Muscle layer of colon (tissue), 2 donors: ENCODE data around the gene MMD.
"Not testable (repeated sequence)": the region's sequence is repeated elsewhere in the genome, so short reads cannot be mapped to it uniquely, and the experiment has no call there.

Experiments used
- H3K27ac ChIP-seq: one replicate; pipeline ENCODE4 v1.7.0; 2013; ENCODE audit warnings: low read depth, mild to moderate bottlenecking, low read length, moderate library complexity
- H3K27me3 ChIP-seq, 2 donors: one replicate each; pipeline ENCODE4 v1.7.0; 2013; ENCODE audit warnings: low read length in 2 of 2, mild to moderate bottlenecking in 2 of 2; ENCODE audit not compliant: insufficient read depth in 2 of 2, control insufficient read depth in 1 of 2
- H3K36me3 ChIP-seq: one replicate; pipeline ENCODE4 v1.7.0; 2013; ENCODE audit warnings: mild to moderate bottlenecking, low read length; ENCODE audit not compliant: insufficient read depth
- H3K4me1 ChIP-seq: one replicate; pipeline ENCODE4 v1.7.0; 2013; ENCODE audit warnings: mild to moderate bottlenecking, low read length; ENCODE audit not compliant: insufficient read depth
- H3K4me3 ChIP-seq, 2 donors: one replicate each; pipeline ENCODE4 v1.7.0; 2013; ENCODE audit warnings: low read length in 2 of 2, low read depth in 1 of 2, mild to moderate bottlenecking in 1 of 2, moderate library complexity in 1 of 2
- H3K9ac ChIP-seq: one replicate; pipeline ENCODE4 v1.7.0; 2013; ENCODE audit warnings: low read length
- H3K9me3 ChIP-seq: one replicate; pipeline ENCODE4 v1.7.0; 2013; ENCODE audit warnings: mild to moderate bottlenecking, low read length
- donor health status: abdominal sarcoma.
- donor health status: Adenocarcinoma of cecum.

The MMD gene, protein sequence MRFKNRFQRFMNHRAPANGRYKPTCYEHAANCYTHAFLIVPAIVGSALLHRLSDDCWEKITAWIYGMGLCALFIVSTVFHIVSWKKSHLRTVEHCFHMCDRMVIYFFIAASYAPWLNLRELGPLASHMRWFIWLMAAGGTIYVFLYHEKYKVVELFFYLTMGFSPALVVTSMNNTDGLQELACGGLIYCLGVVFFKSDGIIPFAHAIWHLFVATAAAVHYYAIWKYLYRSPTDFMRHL

GRCh38 chr17:55421179-55421934, at the start of gene MMD:
MMD (minus strand) TSS chr17:55421835; CDS start chr17:55421695, 140 bp downstream.
- Histone ChIP-seq H3K27ac (peak within 1 kb of the TSS; percentile 93), H3K27me3 (no peaks in the 10 kb centered on the region), H3K4me1 (peaks cover 33% of the 10 kb centered on the region), H3K9me3 (no peaks in the 10 kb centered on the region), H3K36me3 (no peaks in the 10 kb centered on the region), H3K9ac (peak within 1 kb of the TSS; percentile 88), H3K4me3 (peak within 1 kb of the TSS; percentile 94 to 98)

DNA sequence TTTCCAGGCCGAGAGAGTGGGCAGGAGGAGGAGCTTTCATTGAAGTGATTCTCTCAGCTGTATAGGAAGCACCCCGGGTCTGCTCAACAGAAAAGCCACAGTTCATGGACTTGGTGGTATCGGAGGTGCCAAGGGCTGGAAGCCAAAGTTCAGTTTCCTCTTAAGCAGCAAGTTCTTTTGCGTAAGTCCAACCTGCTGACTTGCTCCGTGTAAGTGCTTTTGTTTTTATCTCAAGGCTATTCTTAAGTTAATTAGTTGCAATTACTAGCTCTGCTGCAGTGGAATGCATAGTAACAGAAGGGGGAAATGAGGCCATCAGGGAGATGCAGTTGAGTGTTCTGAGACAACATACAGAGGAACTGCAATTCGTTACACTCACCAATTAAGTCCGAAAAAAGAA, 45.0 kb upstream of the MMD start:
- Histone ChIP-seq H3K27ac (no peak overlapping the region), H3K4me3 (no peak overlapping the region)

DNA sequence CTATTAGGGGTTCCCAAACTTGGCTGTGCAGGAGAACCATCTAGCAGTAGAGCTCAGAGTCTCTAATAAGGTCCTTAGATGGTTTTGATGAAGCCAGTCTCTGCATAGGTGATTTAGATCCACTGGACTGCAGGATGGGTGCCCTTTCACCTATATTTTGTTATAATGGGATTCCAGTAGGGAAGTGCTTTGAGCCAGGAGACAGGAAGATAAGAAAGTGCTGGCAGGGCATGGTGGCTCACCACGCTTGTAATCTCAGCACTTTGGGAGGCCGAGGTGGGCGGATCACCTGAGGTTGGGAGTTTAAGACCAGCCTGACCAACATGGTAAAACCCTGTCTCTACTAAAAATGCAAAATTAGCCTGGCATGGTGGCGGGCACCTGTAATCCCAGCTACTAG, 44.1 kb upstream of the MMD start:
- H3K9me3 ChIP-seq, H3K36me3 ChIP-seq, H3K9ac ChIP-seq, H3K4me3 ChIP-seq, H3K27me3 ChIP-seq, H3K4me1 ChIP-seq, H3K27ac ChIP-seq: not testable (repeated sequence)

More for the DNA sequence above, 45.0 kb upstream of the MMD start:
- Histone ChIP-seq H3K9me3 (no peaks in the 10 kb centered on the region), H3K9ac (no peak overlapping the region), H3K27me3 (no peaks in the 10 kb centered on the region), H3K36me3 (no peaks in the 10 kb centered on the region), H3K4me1 (no peaks in the 10 kb centered on the region)

DNA sequence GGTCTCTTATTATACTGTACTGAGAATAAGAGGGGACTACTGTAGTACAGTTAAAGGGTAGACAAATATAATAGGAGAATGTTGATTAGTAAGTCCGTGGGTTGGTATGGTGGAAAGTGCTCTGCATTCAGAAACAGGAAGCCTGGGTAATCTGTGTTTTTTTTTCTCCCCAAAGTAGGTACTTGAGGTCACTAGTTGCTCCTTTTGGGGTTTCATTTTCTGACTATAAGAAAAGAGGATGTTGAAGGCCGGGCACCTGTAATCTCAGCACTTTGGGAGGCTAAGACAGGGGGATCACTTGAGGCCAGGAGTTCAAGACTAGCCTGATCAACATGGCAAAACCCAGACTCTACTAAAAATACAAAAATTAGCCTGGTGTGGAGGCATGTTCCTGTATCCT, 42.0 kb upstream of the MMD start:
- H3K4me1 ChIP-seq: no peaks in the 10 kb centered on the region
- no peaks in the 10 kb centered on the region for H3K36me3 ChIP-seq
- H3K27ac ChIP-seq: no peak overlapping the region
- H3K4me3 ChIP-seq: no peak overlapping the region
- H3K9ac ChIP-seq: no peak overlapping the region
- no peaks in the 10 kb centered on the region for H3K27me3 ChIP-seq
- no peaks in the 10 kb centered on the region for H3K9me3 ChIP-seq

GRCh38 chr17:55462711-55463110, 41.1 kb upstream of the MMD start:
- no peaks in the 10 kb centered on the region for H3K27me3 ChIP-seq
- H3K9ac ChIP-seq: no peak overlapping the region
- no peaks in the 10 kb centered on the region for H3K9me3 ChIP-seq
- no peaks in the 10 kb centered on the region for H3K36me3 ChIP-seq
- no peak overlapping the region for H3K4me3 ChIP-seq
- no peaks in the 10 kb centered on the region for H3K4me1 ChIP-seq
- H3K27ac ChIP-seq: no peak overlapping the region

DNA sequence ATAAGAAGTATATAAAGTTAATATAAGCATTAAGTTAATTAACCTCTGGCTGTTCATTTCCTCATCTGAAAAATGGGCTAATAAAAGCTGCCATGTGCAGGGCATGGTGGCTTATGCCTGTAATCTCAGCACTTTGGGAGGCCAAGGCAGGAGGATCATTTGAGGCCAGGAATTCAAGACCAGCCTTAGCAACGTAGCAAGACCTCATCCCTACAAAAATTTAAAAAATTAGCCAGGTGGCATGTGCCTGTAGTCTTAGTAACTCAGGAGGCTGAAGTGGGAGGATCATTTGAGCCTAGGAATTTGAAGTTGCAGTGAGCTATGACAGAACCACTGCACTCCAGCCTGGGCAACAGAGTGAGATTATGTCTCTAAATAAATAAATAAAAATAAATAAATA, 40.6 kb upstream of the MMD start:
- H3K36me3 ChIP-seq: no peaks in the 10 kb centered on the region
- no peaks in the 10 kb centered on the region for H3K9me3 ChIP-seq
- H3K9ac ChIP-seq: no peak overlapping the region
- no peaks in the 10 kb centered on the region for H3K27me3 ChIP-seq
- no peaks in the 10 kb centered on the region for H3K4me1 ChIP-seq
- H3K4me3 ChIP-seq: no peak overlapping the region
- no peak overlapping the region for H3K27ac ChIP-seq

DNA sequence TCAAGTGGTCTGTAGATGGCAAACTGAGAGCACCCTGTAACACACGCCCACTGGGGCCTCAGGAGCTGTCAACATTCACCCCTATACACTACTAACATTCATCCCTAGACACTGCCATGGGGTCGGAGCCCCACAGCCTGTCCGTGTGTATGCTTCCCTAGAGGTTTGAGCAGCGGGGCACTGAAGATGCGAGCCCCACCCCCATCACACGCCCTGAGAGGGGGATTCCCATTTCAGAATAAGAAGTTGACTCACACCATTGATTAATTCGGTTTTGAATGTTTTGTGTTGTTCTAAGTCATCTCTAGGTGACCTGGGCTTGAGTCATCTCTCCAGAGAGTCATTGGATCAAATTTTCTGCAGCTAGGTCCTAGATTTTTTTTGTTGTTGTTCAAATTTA, 37.3 kb upstream of the MMD start:
- Histone ChIP-seq H3K36me3 (no peaks in the 10 kb centered on the region), H3K27me3 (no peaks in the 10 kb centered on the region), H3K4me1 (peaks cover 16% of the 10 kb centered on the region), H3K4me3 (no peak overlapping the region), H3K9me3 (no peaks in the 10 kb centered on the region), H3K27ac (no peak overlapping the region), H3K9ac (no peak overlapping the region)

GRCh38 chr17:55458287-55458900, 36.8 kb upstream of the MMD start:
- H3K4me1 ChIP-seq: peaks cover 22% of the 10 kb centered on the region
- H3K9ac ChIP-seq: no peak overlapping the region
- H3K27ac ChIP-seq: no peak overlapping the region
- no peaks in the 10 kb centered on the region for H3K27me3 ChIP-seq
- H3K9me3 ChIP-seq: no peaks in the 10 kb centered on the region
- no peak overlapping the region for H3K4me3 ChIP-seq
- no peaks in the 10 kb centered on the region for H3K36me3 ChIP-seq

GRCh38 chr17:55456307-55457240, 34.9 kb upstream of the MMD start:
- no peak overlapping the region for H3K27ac ChIP-seq
- H3K9me3 ChIP-seq: no peaks in the 10 kb centered on the region
- peaks cover 40% of the 10 kb centered on the region for H3K4me1 ChIP-seq
- no peaks in the 10 kb centered on the region for H3K27me3 ChIP-seq
- H3K4me3 ChIP-seq: no peak overlapping the region
- no peak overlapping the region for H3K9ac ChIP-seq
- no peaks in the 10 kb centered on the region for H3K36me3 ChIP-seq

- Histone ChIP-seq H3K9me3 (no peaks in the 10 kb centered on the region), H3K9ac (no peak overlapping the region), H3K4me3 (no peak overlapping the region), H3K27me3 (no peaks in the 10 kb centered on the region), H3K36me3 (no peaks in the 10 kb centered on the region), H3K4me1 (peaks cover 54% of the 10 kb centered on the region), H3K27ac (peak overlapping the region; percentile 17)
These were observed 33.4 kb upstream of the MMD start for GRCh38 chr17:55454906-55455474.
